ENCODE data around the gene OR51M1.
"Not testable (repeated sequence)": the region's sequence is repeated elsewhere in the genome, so short reads cannot be mapped to it uniquely, and the experiment has no call there.

The OR51M1 gene

DNA sequence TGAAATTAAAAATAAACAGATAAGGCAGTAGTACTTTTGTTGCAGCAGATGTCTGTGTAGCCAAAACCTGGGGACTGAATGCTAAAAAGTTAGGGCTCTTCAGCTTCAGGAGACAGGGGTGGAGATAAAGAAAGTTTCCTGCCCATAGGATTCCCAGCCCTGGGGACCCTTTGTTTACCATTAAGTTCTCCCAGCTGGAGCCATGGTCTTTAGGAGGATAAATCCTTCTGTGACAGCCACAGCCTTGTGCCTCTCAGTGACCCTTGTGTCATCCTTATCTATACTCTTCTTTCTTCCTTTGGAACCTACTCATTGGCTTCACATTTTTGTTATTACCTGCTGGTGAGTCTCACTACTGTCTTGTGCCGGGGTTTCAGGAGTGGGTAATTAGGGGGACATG lies at the start of gene OR51M1:
TSS of gene OR51M1 (plus strand) at position 237 of the 400 bp plus-strand sequence. CDS start 5,587 bp downstream, outside the sequence.
- no peak for DNase-seq

DNA sequence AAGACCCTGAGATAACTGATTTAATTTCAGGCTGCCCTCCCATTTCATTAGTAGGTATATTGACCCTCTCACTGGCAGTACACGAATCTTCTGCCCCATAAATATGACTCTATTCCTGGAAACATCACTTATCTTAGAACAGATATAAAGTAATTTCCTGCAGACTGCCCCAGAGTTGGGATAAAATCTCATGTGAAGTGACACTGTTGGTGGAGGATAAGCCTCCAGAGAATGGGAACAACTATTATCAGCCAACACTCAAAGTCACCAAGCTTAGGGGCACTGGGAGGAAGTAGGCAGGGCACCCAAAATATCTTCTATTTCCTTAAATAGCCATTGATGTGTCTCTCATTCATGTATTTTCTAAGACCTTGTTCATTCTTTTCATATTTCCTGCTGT lies 48.4 kb upstream of the OR51M1 start:
- DNase-seq = peak; percentile 63

- DNase-seq = no peak
Observed at GRCh38 chr11:5336331-5336730, 47.3 kb upstream of the OR51M1 start.

- DNase-seq = not testable (repeated sequence)
Observed at GRCh38 chr11:5337253-5337652, 46.4 kb upstream of the OR51M1 start.

GRCh38 chr11:5339771-5340322 lies 43.8 kb upstream of the OR51M1 start:
- no peak for DNase-seq

GRCh38 chr11:5343474-5344335 lies 39.9 kb upstream of the OR51M1 start, which contains the start of gene OR51B5:
Gene OR51B5 (minus strand): TSS chr11:5343524. CDS start chr11:5343524, 0 bp downstream.
- DNase-seq = no peak

DNA sequence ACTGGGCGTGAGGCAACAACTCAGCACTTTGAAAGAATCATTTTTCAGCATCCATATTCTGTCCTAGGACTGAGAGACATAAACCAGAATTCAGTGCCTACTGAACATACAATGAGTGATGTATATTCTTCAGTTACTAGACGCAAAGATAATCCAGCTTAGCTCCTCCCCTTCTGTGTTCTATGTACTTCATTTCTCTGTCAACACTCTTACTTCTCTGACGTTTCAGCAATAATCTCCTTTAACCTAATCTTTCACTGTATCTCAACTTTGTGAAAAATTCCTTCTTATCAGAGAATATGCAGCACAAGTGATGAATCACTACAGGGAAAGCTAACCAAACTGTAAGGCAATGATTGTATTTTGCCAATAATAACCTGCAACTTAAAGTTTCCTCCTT lies 37.8 kb upstream of the OR51M1 start:
- no peak for DNase-seq

DNA sequence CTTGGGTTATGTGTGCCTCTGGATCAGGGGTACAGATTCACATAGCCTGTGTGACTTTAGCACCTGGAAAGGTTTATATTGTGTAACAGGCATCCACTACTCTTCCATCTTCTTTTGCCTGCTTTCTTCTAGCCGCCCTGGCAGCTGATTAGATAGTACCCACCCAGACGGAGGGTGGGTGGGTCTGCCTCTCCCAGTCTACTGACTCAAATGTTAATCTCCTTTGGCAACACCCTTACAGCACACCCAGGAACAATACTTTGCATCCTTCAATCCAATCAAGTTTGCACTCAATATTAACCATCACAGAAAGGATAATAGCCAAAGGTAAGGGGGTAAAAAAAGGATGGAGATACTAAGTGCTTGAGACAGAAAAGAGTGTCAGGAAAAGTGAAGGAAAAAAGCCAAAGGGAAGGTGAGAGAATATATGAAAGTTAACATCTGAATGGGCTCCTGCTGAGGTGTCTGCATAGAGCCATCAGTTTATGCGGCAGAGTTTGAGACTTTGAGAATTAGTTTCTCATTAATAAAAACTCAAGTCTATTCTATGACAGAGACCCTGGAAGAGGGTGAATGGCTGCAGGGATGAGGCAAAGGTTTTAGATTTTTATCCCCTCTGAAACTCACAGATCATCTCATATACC lies 34.9 kb upstream of the OR51M1 start:
- DNase-seq = peak; percentile 70

- no peak for DNase-seq
Observed at GRCh38 chr11:5349550-5349949, 34.1 kb upstream of the OR51M1 start.

- no peak for DNase-seq
Observed at GRCh38 chr11:5351208-5351607, 32.4 kb upstream of the OR51M1 start, which contains the start of gene OR51B6. Gene OR51B6 (plus strand): TSS chr11:5351508. CDS start chr11:5351508, 0 bp downstream.

DNA sequence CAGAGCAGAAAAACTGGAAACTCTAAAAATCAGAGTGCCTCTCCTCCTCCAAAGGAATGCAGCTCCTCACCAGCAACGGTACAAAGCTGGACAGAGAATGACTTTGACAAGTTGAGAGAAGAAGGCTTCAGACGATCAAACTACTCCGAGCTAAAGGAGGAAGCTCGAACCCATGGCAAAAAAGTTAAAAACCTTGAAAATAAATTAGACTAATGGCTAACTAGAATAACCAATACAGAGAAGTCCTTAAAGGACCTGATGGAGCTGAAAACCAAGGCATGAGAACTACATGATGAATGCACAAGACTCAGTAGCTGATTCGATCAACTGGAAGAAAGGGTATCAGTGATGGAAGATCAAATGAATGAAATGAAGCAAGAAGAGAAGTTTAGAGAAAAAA lies 27.6 kb upstream of the OR51M1 start:
- not testable (repeated sequence) for DNase-seq

DNA sequence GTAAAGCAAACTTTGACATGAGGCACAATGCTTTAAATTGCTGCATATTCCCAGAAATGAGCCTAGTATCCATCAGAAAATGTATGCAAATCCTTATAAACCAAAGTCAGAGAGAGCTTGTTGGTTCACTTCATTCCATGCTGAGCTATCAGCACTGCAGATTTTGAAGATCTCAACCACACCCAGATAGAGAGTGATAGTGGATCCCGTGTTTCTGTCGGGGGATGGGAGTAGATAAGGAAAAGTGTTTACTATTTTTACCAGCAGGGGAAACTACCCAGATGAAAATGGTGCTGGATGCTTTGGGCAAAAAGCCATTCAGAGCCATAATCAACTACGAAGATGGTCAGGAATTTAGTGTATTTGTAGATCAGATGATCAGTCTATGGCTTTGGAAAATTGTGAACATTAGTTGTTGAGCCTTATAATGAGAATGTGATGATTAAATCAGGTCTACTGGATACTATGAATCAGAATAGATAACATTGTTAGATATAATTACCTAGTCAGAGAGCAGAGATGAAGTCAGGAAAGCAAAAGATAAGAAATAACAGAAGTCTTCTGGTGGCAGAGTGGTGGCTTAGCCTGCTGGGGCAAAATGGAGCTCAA lies 21.5 kb upstream of the OR51M1 start:
- no peak for DNase-seq

DNA sequence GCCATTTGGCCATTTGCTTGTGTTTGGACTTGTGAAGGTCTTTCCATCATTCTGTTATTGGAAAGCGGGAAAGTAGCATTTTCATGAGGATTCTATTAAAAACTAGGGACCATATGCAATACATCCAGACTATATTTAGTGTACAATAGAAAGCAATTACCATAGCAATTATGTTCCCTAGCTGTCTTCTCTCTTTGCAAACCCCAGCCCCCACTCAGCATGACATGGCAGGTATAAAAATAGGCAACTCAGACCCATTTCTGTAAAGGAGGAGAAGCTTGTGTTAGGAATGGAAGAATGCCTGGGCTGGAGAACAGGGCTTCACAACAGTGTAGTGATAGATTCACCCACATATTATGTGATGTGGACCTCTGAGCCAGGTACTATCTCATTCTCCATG lies 19.9 kb upstream of the OR51M1 start:
- DNase-seq = no peak

DNA sequence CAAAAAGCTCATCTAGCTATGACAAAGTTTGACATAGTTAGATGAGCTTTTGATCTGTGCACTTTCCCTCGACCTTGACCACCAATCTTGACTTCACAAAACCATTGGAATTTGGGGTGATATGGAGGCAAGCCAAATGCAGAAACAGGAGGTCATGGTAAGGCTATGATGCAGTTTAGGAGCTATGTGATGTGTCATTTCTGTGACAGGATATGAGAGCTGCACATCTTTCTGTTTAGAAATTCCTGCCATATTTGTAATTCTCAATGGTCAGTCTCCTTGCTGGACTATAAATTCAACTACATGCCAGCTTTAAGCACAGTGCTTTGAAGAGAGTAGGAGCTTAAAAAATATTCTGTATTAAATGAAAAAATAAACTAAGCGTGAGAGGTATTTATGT lies 19.4 kb upstream of the OR51M1 start:
- no peak for DNase-seq

DNA sequence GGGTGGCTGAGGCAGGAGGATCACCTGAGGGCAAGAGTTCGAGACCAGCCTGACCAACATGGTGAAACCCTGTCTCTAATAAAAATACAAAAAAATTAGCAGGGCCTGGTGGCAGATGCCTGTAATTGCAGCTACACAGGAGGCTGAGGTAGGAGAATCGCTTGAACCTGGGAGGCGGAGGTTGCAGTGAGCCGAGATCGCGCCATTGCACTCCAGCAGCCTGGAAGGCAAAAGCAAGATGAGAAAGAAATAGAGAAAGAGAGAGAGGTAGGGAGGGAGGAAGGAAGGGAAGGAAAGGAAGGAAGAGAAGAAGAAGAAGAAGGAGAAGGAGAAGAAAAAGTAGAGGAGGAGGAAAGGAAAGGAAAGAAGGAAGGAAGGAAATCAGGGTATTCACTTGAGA lies 17.2 kb upstream of the OR51M1 start:
- not testable (repeated sequence) for DNase-seq

DNA sequence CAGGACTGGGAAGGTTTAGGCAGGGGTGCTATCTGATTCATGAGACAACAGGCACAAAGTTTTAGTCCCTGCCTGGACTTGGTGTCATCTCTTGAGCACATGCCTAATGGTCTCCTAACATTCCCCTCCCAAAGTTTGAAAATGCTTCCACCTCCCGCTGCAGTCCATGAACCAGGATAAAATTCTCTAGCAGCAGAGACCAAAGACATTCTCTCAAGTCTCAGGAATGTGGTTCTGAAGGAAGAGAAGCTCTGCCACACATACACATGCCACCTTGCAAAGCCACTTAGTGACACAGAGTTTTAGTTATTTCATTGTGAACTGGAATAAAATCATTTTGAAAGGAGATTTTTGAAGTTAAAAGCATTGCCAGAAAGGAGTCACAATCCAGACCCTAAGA lies 16.8 kb upstream of the OR51M1 start:
- no peak for DNase-seq

DNA sequence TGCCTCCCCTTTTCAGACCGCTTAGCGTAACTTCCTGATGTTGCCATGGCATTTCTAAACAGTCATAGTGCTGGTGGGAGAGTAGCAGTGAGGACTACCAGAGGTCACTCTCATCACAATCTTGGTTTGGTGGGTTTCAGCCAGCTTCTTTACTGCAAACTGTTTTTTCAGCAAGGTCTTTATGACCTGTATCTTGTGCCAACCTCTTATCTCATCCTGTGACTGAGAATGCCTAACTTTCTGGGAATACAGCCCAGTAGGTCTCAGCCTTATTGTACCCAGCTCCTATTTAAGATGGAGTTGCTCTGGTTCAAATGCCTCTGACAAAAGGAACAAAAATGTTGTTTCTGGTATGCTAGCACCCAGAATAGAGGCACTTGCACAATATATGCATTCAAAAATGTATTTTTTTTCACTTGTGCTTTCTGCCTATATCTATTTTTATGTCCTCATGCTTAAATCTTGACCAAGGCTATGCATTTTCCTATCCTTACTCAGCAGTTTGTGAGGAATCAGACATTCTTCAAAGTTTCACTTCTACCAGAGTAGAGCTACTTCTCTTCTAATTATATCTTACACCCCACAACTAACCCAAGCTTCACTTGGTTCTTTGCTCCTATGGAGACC lies 16.1 kb upstream of the OR51M1 start:
- no peak for DNase-seq

DNA sequence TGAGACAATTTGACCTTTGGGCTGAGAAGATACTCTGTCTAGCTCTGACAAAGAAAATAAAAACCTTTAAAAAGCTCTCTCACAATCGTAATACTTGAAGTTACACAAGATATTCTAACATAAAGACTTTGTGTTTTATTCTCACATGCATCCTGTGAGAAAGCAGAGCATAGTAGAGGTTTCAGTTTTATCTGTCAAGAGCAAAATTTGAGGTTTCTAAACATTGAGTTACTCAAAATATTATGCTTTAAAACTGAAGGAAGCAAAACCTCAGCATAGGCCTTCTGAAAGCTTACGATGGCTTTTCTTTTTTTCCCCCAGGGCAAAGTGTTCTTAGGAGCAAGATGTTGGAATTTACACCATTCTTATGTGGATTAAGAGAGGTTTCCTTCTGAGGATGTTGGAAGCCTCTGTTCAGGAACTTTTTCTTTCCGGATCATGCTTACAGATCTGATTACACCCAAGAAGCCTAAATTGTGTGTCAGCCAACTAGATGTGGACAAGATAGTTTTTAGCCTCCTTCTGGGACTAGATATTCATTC lies 15.0 kb upstream of the OR51M1 start:
- DNase-seq = no peak

DNA sequence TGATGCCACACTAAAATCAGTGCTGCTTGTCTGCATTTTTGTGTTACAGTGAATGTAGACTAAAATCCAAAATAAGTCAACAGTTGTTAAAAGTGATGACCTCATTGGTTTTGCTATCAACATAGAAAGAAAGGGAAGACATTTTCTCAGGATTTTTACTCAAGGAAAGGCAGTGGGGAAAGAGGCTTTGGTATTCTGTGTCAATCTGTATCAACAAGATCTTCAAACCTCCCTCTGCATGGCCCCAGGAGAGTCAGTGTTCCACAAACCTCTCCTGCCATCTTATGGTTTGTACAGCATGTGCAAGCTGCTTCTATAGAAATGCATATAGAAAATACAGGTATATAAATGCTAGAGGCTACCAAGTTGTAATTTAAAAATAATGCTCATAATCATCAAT lies 13.8 kb upstream of the OR51M1 start:
- DNase-seq = peak; percentile 84

GRCh38 chr11:5380740-5381342 lies 2.8 kb upstream of the OR51M1 start:
- DNase-seq = peak; percentile 88

DNA sequence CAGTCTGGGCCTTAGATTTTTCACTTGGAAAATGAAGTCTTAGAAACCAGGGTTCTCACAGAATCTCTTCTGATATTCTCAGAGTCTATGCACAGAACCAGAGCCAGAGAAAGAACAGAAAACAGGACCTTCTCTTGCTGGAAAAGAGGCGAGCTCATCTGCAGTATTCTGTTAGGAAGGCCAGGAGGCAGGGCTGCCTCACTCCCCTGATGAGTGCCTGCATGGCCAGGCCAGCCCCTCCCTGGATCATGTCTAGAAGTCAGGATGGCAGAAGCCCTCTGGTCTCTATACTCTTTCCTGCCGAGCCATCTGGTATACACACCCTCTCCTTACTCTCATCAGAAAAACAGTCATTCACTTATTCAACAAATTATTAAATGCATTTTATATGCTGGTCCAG lies 723 bp downstream of the OR51M1 start:
- DNase-seq = no peak

GRCh38 chr11:5390210-5390609 lies 6.6 kb downstream of the OR51M1 start:
- peak; percentile 28 for DNase-seq
